Renal cortex interstitium (tissue), 11 donors: ENCODE results near the gene ZNF562. TPM values are rescaled to one million over a fixed set of nuclear protein-coding genes. Genes with fewer than 3 reads are reported as not detected.
"Not testable (repeated sequence)": the region's sequence is repeated elsewhere in the genome, so short reads cannot be mapped to it uniquely, and the experiment has no call there.

Experiments
- DNase-seq, 11 donors: peaks; one replicate each; pipeline ENCODE4 v3.0.0-alpha.2; 2013; ENCODE audit warnings: low read depth in 9 of 11, low spot score in 4 of 11; ENCODE audit errors: extremely low read depth in 1 of 11
- polyA plus RNA-seq, 3 donors: library from polyadenylated mRNA; unstranded; fragments of 120-200 nt; gene quantifications; one replicate each; pipeline ENCODE4 v1.2.1, GENCODE V29; 2013; ENCODE audit not compliant: insufficient read length in 3 of 3

ZNF562 gene
- polyA plus RNA-seq, 3 donors = 25.7 to 26.7 (median 26.4) TPM

DNA sequence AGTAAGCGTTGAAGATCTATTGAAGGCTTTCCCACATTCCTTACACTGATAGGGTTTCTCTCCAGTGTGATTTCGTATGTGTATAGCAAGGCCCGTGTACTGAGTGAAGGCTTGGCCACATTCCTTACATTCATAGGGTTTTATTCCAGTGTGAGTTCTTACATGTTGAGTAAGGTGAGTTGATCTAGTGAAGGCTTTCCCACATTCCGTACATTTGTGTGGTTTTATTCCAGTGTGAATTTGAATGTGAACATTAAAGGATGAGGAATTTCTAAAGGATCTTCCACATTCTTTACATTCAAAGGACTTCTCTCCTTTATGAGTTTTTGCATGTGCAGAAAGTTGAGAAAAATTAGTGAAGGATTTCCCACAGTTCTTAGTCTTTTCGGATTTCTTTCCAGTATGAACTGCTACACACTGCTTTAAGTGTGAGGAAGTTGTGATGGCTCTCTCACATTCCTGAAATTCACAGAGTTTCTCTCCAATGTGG, 21.8 kb downstream of the ZNF562 start:
- DNase-seq = not testable (repeated sequence)

DNA sequence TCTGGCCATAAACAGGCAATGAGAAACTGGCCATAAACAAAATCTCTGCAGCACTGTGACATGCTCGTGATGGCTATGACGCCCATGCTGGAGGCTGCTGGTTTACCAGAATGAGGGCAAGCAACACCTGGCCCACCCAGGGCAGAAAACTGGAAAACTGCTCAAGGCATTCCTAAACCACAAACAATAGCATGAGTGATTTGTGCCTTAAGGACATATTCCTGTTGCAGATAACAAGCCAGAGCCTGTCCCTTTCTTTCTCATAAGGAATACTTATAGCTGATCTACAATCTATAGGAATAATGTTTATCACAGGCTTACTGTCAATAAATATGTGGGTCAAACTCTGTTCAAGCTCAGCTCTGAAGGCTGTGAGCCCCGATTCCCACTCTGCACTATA, 23.4 kb downstream of the ZNF562 start:
- not testable (repeated sequence) for DNase-seq

DNA sequence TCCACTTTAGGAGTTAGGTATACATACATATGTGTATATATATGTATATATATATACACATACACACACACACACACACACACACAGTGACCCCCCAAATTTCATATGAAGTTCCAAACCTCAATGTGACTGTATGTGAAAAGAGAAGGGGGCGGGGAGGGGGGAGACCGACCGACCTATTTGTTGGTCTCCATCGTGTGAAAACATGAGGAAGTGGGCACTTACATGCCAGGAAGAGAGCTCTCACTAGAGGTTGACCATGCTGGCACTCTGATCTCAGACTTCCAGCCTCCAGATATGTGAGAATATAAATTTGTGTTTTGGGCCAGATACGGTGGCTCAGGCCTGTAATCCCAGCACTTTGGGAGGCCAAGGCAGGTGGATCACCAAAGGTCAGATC, 24.6 kb downstream of the ZNF562 start:
- no peak for DNase-seq

DNA sequence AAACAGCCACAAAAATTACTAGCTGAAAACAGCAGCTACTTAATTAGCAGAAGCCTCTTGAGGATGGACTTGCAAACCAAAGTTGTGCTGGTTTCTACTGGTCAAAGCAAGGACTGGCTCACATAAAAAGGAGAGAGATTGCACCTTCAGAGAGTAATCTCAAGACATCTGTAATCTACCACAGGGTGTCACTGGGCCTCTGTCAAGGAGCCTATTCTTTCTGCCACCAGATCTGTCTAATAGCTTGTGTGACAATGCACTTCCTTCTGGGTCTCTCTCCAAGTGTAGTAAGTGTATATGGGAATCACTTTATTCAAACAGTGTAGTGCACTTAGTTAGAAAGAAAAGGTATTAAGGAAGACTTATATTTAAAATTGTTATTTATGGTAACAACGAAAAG, 29.4 kb downstream of the ZNF562 start:
- no peak for DNase-seq

DNA sequence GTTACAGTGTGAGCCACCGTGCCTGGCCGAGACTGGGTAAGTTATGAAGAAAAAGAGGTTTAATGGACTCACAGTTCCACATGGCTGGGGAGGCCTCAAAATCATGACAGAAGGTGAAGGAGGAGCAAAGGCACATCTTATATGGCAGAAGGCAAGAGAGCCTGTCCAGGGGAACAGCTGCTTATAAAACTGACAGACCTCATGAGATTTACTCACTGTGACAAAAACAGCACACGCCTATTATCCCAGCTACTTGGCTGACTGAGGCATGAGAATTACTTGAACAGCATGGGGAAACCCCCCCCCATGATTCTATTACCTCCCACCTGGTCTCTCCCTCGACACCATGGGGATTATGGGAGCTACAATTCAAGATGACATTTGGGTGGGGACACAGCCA, 30.4 kb downstream of the ZNF562 start:
- DNase-seq = no peak

DNA sequence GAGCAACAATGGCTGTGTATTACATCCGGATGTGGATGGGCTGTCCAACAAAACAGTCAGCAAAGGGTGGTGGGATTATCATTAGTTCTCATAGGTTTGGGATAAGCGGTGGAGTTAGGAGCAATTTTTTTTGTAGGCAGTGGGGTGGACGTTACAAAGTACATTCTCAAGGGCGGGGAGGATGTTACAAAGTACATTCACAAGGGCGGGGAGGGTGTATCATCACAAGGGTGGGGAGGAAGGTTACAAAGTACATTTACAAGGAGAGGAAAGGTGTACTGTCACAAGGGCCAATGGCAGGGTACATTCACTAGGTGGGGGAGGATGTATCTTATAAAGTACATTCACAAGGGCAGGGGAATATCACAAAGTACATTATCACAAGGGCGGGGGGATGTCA, 33.1 kb downstream of the ZNF562 start:
- no peak for DNase-seq

DNA sequence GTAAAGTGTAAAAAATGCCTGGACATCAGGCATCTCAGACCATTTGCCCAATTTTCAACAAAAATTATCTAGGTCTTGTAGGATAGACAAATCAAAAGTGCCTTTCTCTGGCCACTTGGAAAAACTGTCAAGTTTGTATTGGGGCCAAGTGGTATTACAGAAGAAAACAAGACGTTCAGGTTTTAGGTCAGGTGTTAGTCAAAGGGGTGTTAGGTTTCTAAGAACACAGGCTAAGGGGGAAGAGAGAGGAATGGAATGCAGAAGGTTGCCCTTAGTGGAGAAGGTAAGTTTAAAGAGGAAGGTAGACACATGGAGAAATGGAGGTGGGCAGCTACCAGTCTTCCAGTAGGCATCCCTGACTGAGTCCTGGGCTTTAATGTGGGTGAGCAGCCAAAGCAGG, 33.9 kb downstream of the ZNF562 start:
- no peak for DNase-seq

DNA sequence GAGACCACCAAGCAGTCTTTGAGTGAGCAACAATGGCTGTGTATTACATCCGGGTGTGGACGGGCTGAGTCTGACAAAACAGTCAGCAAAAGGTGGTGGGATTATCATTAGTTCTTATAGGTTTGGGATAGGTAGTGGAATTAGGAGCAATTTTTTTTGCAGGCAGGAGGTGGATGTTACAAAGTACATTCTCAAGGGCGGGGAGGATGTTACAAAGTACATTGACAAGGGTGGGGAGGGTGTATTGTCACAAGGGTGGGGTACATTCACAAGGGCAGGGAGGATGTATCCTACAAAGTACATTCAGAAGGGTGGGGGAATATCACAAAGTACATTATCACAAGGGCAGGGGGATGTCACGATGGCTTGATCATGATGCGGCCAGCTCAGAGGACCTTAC, 38.9 kb downstream of the ZNF562 start:
- DNase-seq = no peak

DNA sequence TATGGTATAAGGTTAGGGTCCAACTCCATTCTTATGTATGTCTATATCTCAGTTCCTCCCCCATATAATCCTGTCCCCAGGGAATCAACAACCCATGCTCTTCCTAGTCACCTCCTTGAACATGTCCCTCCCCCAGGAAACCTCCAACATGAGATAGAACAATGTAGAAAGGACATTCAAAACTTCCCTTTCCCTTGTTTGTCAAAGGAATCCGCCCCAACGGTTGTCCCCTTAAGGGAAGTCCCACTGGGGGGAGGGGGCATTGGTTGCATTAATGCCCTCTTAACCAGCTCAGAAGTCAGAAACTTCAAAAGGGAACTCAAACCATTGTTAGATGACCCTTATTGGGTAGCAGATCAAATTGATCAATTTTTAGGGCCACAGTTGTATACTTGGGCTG, 47.0 kb downstream of the ZNF562 start:
- DNase-seq = no peak

DNA sequence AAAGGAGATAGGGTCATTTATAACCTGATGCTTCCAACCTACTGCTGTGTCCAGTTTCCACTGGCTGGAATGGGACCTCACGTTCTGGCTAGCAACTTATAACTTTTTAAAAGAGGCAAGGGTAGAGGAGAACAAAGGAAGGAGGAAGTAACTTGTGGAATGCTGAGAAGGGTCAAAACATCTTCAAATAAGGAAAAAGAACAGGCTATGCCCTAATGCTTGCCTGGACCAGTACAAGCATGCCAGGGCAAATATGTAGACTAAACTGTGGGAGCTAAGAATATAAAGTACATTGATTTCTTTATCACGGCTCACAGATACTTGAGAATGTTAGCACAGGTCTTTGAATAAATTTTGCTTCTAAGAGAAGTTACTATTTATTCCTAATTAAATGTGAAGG, 52.4 kb downstream of the ZNF562 start:
- no peak for DNase-seq

DNA sequence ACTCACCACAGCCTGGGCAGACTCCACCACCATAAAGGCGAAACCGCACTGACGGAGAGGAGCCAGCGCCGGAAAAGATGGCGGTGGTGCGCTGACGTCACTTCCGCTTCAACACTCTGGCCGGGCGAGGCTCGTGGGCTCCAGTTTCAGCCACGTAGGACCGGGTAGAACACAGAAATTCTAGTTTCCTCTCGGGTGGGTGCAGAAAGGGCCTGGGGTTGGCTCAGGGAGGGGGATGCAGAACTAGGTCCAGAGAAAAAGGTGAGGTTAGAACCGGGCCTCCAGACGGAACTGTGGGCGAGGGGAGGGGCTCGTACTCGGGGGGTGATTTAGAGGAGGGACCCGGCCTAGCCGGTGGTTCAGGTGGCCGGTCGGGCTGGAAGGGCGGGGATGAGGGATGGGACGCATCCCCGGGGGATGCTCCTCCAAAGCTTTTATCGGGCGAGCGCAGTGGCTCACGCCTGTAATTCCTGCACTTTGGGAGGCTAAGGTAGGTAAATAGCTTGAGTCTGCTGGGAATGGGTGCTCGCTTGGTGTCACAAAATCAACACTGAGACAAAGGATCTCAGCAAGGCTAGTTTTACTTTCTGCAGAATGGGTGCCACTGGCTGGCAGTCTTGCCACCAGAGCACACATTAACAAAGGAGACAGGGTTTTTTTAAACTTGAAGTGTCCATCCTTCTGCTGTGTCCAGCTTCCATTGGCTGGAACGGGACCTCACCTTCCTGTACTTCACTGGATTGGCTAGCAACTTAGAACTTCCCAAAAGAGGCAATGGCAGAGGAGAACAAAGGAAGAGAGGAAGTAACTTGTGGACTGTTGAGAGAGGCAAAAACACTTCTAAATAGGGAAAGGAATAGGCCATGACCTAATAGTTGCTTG, 53.5 kb downstream of the ZNF562 start, which contains the start of gene ZNF561:
TSS of gene ZNF561 (minus strand) at position 77 of the 882 bp plus-strand sequence. CDS start 1,776 bp downstream, outside the sequence.
- DNase-seq = peak; percentile 80 to 95 (median 87)

DNA sequence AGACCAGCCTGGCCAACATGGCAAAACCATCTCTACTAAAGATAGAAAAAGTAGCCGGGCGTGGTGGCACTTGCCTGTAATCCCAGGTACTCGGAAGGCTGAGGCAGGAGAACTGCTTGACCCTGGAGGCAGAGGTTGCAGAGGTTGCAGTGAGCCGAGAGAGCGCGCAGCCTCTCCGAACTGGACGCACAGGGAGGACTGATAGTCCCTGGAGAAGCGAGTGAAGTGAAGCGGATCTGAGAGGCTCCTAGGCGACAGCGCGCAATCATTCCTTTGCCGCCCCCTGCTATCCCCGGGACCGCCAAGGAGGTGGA, 54.1 kb downstream of the ZNF562 start:
- DNase-seq = no peak

DNA sequence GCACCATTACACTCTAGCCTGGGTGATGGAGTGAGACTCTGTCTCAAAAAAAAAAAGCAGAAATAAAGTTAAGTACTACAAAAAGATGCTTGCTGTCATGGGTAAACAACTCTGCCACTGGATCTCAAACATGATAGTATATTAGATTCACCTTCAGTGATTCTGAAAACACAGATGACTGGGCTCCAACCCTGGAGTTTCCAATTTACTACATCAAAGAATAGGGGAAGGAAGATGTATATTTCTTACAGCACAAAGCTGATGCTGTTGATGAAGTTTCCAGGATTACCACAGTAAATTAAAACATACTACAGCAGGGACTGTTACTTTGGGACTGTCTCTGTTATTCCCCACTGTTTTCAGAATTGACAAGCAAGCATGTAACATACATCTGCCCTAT, 59.1 kb downstream of the ZNF562 start:
- no peak for DNase-seq

DNA sequence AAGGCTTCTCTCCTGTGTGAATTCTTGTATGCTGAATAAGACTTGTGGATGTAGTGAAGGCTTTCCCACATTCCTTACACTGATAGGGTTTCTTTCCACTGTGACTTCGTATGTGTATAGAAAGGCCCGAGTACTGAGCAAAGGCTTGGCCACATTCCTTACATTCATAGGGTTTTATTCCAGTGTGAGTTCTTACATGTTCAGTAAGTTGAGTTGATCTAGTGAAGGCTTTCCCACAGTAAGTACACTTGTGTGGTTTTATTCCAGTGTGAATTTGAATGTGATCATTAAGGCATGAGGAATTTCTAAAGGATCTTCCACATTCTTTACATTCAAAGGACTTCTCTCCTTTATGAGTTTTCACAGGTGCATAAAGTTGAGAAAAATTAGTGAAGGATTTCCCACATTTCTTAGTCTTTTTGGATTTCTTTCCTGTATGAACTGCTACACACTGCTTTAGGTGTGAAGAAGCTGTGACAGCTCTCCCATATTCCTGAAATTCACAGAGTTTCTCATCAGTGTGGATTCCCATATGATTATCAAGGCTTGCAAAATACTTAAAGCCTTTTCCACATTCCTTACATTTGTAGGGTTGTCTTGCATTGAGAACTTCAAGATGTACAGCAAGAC, 64.3 kb downstream of the ZNF562 start:
- DNase-seq = no peak

DNA sequence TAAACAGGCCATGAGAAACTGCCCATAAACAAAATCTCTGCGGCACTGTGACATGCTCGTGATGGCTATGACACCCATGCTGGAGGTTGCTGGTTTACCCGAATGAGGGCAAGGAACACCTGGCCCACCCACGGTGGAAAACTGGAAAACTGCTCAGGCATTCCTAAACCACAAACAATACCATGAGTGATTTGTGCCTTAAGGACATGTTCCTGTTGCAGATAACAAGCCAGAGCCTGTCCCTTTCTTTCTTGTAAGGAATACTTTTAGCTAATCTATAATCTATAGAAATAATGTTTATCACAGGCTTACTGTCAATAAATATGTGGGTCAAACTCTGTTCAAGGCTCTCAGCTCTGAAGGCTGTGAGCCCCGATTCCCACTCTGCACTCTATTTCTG, 66.0 kb downstream of the ZNF562 start:
- DNase-seq = no peak

DNA sequence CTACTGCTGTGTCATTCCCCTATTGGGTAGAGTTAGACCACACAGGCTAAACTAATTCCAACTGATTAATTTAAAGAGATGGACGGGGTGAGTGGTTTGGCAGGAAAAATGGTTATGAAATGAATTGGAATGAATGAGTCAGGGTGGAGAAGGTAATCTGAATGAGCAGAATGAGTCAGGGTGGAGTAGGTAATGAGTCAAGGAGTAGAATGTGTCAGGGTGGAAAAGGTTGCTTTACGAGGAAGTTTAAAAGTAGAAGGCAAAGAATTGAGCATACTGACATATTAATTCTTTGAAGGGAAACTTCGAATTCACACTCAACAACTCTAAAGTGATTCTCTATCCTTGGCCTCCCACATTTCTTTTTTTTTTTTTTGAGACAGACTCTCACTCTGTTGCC, 77.9 kb downstream of the ZNF562 start:
- no peak for DNase-seq

Other genes with a start within 250 kb of the ZNF562 start
- gene ZNF266, start 239.5 kb downstream of the ZNF562 start, polyA plus RNA-seq = 10 to 100 TPM; 36.3 to 67.1 (median 38.1) TPM
- under 1 TPM; 0.56 to 0.93 (median 0.67) TPM for gene ZNF560, start 176.5 kb downstream of the ZNF562 start, polyA plus RNA-seq
- gene ZNF426, start 136.5 kb downstream of the ZNF562 start, polyA plus RNA-seq = 10 to 100 TPM; 20.3 to 25.0 (median 24.4) TPM
- 10 to 100 TPM; 14.7 to 30.5 (median 20.6) TPM for gene ZNF121, start 90.6 kb downstream of the ZNF562 start, polyA plus RNA-seq
- gene ZNF561, start 53.9 kb downstream of the ZNF562 start, polyA plus RNA-seq = 10 to 100 TPM; 49.3 to 62.8 (median 62.5) TPM
- 10 to 100 TPM; 20.1 to 33.0 (median 20.5) TPM for gene ZNF846, start 93.6 kb upstream of the ZNF562 start, polyA plus RNA-seq
- 10 to 100 TPM; 26.6 to 35.3 (median 29.2) TPM for gene FBXL12, start 144.0 kb upstream of the ZNF562 start, polyA plus RNA-seq
- gene UBL5, start 152.8 kb upstream of the ZNF562 start, polyA plus RNA-seq = 100 to 1,000 TPM; 261 to 311 (median 295) TPM
- 10 to 100 TPM; 46.7 to 76.9 (median 64.0) TPM for gene PIN1, start 160.2 kb upstream of the ZNF562 start, polyA plus RNA-seq